Measurements from ENCODE around the gene DNM3. TPM values are rescaled to one million over a fixed set of nuclear protein-coding genes. Genes with fewer than 3 reads are reported as not detected.

The DNM3 gene
- total and polyA plus RNA-seq, 2 donors (not counting 3 experiments of a cell fraction or from before 2014, with no cell fraction given): 1.4 to 2.5 TPM

DNA sequence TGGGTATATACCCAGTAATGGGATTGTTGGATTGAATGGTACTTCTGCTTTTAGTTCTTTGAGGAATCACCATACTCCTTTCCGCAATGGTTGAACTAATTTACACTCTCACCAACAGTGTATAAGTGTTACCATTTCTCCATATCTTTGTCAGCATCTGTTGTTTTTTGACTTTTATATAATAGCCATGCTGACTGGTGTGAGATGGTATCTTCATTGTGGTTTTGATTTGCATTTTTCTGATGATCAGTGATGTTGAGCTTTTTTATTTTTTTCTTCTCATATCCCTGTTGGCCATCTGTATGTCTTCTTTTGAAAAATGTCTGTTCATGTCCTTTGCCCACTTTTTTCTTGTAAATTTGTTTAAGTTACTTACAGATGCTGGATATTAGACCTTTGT, 14.1 kb downstream of the DNM3 start:
- Histone ChIP-seq H3K4me3 (replicated peaks in 1 of 3; ENCODE audit: insufficient read depth in 1 of 3, low read depth in 1 of 3, low read length in 3 of 3) (no peak overlapping the region), H3K4me2 (ENCODE audit: insufficient read depth, low read length) (no peak overlapping the region), H2AFZ (ENCODE audit: low read depth, low read length) (no peak overlapping the region), H3K9ac (replicated peaks; ENCODE audit: extremely low read depth, insufficient read depth, low read length) (no peak overlapping the region), H3K36me3 (ENCODE audit: control insufficient read depth in 2 of 2, extremely low read depth in 1 of 2, insufficient read depth in 2 of 2, low read length in 2 of 2) (no peaks in the 10 kb centered on the region), H3K79me2 (ENCODE audit: control insufficient read depth, insufficient read depth, low read length) (no peaks in the 10 kb centered on the region), H4K20me1 (replicated peaks; ENCODE audit: control insufficient read depth, extremely low read depth, insufficient read depth, low read length) (no peaks in the 10 kb centered on the region), H3K9me3 (replicated peaks; ENCODE audit: control insufficient read depth, insufficient read depth, low read length) (no peaks in the 10 kb centered on the region), H3K27me3 (ENCODE audit: control insufficient read depth in 2 of 2, insufficient read depth in 2 of 2, low read length in 2 of 2) (no peaks in the 10 kb centered on the region), H3K9me1 (replicated peaks; ENCODE audit: control insufficient read depth, extremely low read depth, insufficient read depth, low read length) (no peaks in the 10 kb centered on the region), H3K27ac (ENCODE audit: insufficient read depth, low read depth, low read length) (no peak overlapping the region), H3K4me1 (ENCODE audit: control insufficient read depth, extremely low read depth, insufficient read depth, low read length) (no peaks in the 10 kb centered on the region)
- no peak for FAIRE-seq
- dilution Hi-C loops (cut with MboI; ENCODE audit: extremely low pct_ligation_motif_present, low sequenced_read_pairs): no loop called here
- intact Hi-C loops (cut with micrococcal nuclease): no loop called here
- POLR2A ChIA-PET: no interaction called here
- DNase-seq (ENCODE audit: low read depth, low spot score): no peak
- CTCF ChIA-PET: no interaction called here
- TF ChIP-seq POLR2A (IDR thresholded peaks at IDR 0.05; ENCODE audit: low read depth, low read length) (no peak), MYC (IDR thresholded peaks at IDR 0.05; ENCODE audit: low read depth, low read length) (no peak), EZH2 (IDR thresholded peaks at IDR 0.05; ENCODE audit: borderline replicate concordance, low read depth, low read length, severe bottlenecking) (no peak), GATA2 (IDR thresholded peaks at IDR 0.05; ENCODE audit: insufficient read depth, insufficient read length, low read depth, low read length) (no peak), JUN (IDR thresholded peaks at IDR 0.05; ENCODE audit: borderline replicate concordance, insufficient read depth, insufficient read length, low read depth) (no peak), FOS (IDR thresholded peaks at IDR 0.05; ENCODE audit: borderline replicate concordance, insufficient read depth, low read length) (no peak), POLR2AphosphoS5 (IDR thresholded peaks at IDR 0.05; ENCODE audit: insufficient read depth, low read depth, low read length) (no peak)
- TF ChIP-seq, protein P1, sequence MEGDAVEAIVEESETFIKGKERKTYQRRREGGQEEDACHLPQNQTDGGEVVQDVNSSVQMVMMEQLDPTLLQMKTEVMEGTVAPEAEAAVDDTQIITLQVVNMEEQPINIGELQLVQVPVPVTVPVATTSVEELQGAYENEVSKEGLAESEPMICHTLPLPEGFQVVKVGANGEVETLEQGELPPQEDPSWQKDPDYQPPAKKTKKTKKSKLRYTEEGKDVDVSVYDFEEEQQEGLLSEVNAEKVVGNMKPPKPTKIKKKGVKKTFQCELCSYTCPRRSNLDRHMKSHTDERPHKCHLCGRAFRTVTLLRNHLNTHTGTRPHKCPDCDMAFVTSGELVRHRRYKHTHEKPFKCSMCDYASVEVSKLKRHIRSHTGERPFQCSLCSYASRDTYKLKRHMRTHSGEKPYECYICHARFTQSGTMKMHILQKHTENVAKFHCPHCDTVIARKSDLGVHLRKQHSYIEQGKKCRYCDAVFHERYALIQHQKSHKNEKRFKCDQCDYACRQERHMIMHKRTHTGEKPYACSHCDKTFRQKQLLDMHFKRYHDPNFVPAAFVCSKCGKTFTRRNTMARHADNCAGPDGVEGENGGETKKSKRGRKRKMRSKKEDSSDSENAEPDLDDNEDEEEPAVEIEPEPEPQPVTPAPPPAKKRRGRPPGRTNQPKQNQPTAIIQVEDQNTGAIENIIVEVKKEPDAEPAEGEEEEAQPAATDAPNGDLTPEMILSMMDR (IDR thresholded peaks at IDR 0.05; ENCODE audit: extremely low read depth in 1 of 2, insufficient read depth in 1 of 2, low read depth in 1 of 2, low read length in 2 of 2): no peak
- TF ChIP-seq, protein P2, sequence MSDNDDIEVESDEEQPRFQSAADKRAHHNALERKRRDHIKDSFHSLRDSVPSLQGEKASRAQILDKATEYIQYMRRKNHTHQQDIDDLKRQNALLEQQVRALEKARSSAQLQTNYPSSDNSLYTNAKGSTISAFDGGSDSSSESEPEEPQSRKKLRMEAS (IDR thresholded peaks at IDR 0.05; ENCODE audit: insufficient read depth, insufficient read length): no peak
- no TSS peak for BruUV-seq (replicated peaks)
